ENCODE measurements around the gene DLG2.
"Not testable (repeated sequence)": the region's sequence is repeated elsewhere in the genome, so short reads cannot be mapped to it uniquely, and the experiment has no call there.

The DLG2 gene

GRCh38 chr11:83801799-83802198, 1825.3 kb downstream of the DLG2 start:
- DNase-seq (ENCODE audit: low spot score), result no peak

GRCh38 chr11:83793310-83793709, 1833.8 kb downstream of the DLG2 start:
- no peak for DNase-seq (ENCODE audit: low spot score)

DNA sequence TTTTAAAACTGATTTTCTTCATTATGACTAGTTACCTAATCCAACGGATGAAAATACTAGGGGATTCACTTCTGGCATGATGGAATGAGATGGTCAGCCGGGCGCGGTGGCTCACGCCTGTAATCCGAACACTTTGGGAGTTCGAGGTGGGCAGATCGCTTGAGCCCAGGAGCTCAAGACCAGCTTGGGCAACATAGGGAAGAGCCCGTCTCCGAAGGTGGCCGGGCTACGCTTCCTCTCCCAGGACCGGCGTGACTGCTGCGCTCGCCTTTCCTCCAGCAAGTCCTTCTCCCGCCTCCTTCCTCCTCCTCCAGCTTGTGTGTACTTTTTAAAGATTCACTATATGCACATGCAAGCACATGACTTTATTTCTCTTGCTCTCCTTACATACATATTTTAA, 1835.6 kb downstream of the DLG2 start:
- DNase-seq (ENCODE audit: low spot score), result no peak

DNA sequence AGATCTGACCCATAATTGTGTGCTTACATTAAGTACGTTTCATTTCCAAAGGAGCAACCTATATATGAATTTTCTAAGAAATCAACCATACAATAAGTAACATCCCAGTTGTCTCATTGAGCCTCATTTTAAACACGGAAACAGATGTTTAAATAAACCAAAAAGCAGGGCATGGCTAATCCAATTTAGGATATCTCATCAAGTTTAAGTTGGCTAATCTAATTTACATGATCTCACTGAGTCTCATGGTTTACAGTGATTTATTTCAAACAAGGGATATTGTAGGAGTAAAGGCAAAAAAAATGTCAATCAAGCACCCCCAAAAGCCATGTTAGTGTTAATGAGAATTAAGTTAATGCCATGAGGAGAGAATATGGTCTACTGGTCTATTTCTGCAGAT, 1841.2 kb downstream of the DLG2 start:
- DNase-seq (ENCODE audit: low spot score), result peak; percentile 87

GRCh38 chr11:83784419-83784818, 1842.7 kb downstream of the DLG2 start:
- DNase-seq (ENCODE audit: low spot score), result peak; percentile 80

DNA sequence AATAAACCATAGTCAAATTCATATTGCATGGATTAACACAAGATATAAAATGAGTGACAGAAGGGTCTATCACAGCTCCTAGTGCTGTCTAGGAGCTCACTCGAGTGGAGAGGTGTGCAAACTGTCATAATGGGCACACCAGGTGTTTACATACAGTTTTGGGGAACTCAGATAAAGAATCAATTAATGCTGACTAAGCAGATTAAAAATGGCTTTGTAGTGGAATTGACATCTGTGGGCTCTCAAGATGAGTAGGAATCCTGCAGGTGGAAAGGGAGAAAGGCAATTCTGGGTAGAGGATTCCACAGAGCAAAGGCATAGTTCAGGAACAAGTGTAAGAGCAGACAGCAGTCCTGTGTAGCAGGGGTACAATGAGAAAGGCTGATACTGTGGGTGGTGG, 1844.8 kb downstream of the DLG2 start:
- DNase-seq (ENCODE audit: low spot score), result no peak

GRCh38 chr11:83779876-83780275, 1847.3 kb downstream of the DLG2 start:
- DNase-seq (ENCODE audit: low spot score), result no peak

DNA sequence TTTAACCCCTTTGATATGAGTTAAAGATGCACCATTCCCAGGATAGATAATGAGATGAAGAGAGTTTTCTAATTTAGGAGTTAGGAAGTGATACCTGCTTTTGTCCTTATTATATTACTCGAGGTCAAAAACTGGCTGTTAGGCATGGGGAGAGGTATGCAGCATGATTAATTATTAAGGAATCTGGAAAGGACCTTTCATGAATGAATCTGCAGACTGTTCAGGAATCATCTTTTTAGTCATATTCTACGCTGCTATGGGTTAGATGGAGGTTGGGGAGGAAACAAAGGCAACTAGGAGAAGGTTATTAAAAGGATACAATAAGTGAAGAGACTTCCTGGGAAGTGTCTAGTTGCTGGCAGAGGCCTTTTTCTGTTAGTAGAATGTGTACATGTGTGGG, 1848.5 kb downstream of the DLG2 start:
- no peak for DNase-seq (ENCODE audit: low spot score)

- peak; percentile 61 for DNase-seq (ENCODE audit: low spot score)
Measured at GRCh38 chr11:83773950-83774880, 1852.9 kb downstream of the DLG2 start.

DNA sequence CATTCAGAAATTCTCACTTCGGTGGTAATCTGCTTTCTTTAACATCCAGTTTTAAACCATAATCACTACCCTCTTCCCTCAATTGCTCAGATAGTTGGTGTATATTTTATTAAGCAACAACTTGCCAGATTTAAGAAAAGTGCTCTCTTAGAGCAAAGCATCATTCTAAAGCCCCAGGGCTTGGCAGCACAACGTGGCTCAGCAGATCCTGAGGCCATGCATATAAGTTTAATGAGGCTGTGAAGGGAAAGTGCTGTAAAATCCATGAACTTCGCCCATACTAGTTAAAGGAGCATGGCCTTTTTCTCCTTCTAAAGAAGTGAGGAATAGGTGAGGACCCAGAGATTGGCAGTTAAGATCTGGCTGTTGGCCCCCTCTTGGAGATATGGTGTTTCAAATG, 1858.7 kb downstream of the DLG2 start:
- no peak for DNase-seq (ENCODE audit: low spot score)

DNA sequence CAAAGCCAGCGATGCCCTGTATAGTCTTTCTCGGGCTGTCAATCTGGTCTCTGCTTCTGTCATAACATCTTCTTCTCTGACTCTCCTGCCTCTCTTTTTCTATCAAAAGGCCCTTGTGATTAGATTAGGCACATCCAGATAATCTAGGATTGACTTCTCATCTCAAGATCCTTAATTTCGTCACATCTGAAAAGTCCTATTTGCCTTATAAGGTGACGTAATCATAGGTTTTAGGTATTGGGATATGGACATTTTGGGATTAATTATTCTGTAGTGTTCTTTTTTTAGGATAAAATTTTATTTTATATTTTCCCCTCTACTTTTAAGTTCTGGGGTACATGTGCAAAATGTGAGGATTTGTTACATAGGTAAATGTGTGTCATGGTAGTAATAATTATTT, 1860.2 kb downstream of the DLG2 start:
- DNase-seq (ENCODE audit: low spot score), result no peak

DNA sequence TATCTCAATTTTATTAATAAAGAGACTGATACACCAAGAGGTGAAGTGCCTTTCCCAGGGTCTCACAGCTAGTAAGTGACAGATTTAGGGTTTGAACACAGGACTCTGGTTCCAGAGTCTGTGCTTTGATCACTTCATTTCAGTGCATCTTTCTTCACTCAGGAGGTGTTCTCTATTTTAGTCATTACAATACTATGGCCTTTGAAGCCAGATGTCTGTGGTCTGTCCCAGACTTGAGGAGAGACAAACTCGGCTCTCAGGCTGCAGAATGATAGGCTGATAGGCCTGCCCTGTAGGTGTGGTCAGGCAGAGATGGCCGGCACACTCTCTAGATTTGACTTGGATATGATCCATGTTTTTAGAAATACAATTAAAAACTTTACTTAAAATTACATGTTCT, 1862.5 kb downstream of the DLG2 start:
- no peak for DNase-seq (ENCODE audit: low spot score)

DNA sequence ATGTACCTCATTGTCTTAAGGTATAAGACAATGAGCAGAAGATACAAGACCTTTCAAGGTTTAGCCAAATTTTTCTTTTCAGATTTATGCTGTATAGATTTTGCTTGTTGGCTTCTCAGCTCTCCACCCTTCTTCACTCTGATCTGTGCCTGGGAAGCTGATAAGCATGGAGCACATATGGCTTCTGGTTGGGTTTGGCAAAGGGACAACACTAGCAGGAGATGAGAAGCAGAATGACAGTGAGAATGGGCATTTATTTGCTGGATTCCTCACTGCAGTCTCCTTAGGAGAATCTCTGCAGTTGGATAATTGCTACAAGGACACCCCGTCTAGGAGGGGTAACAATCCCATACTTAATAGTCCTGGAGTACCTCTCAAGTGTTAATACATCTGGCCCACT, 1866.2 kb downstream of the DLG2 start:
- no peak for DNase-seq (ENCODE audit: low spot score)

- DNase-seq (ENCODE audit: low spot score), result no peak
Measured at GRCh38 chr11:83759148-83759547, 1868.0 kb downstream of the DLG2 start.

GRCh38 chr11:83751041-83751440, 1876.1 kb downstream of the DLG2 start:
- DNase-seq (ENCODE audit: low spot score), result no peak

DNA sequence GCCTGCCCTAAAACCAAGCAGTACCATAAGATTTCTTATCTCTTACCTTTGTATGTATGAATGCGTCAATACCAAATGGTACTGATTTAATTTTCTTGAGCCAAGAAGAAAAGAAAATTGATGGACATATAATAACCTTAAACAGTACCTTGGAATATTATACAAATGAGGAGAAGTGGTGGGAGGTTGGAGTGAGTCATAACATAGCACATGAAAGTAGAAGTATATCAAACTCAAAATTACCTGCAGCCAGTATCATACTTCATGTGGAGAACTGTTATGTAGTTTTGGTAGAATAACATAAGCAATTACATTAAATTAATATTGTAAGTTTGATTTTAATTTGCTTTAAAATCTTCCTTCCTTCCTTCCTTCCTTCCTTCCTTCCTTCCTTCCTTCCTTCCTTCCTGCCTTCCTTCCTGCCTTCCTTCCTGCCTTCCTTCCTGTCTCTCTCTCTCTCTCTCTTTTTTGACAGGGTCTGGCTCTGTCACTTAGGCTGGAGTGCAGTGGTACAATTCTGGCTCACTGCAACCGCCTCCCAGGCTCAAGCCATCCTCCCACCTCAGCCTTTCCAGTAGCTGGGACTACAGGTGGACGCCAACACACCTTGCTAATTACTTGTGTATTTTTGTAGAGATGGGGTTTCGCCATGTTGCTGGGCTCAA, 1880.1 kb downstream of the DLG2 start:
- DNase-seq (ENCODE audit: low spot score), result no peak

DNA sequence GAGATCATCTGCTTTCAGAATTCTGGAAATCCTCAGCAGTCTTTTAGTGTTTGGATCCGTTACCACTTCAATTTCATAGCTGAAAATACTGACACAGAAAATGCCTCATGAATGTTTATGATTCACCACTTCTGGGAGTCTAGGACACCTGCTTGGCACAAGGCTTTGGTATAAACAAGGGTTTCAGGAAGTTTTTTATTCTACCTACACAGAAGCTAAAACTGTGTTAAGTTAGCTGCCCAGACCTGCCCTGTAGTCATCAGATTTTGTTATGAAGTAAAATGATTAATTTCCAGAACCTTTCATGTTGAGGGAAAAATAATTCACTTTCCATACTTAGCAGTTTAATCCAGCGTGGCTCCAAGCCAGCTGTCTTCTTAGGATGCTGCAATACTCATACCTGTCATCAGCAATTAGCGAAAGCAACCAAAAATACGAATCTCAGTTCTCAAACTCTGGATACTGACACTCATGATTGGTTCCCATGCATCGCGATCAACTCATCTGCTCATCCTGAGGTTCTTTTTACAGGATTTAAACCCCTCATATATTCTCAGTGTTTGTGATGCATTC, 1882.4 kb downstream of the DLG2 start:
- no peak for DNase-seq (ENCODE audit: low spot score)

DNA sequence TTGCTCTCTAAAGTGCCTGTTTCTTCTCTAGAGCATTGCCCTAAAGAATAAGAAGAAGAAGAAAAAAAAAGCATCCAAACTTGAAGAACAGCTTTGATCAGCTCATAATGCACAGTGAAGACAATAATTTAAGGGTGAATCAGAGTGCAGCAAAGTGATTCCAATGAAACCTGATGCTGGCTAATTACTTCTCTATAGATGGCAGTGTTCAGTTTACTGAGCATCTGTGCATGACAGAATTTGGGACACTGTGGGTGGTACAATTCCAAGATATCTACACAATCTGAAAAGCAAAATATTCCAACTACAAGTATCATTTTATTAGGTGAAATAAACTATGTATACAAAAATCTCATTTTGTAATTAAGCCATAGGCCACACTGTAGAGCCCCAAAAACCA, 1890.5 kb downstream of the DLG2 start:
- DNase-seq (ENCODE audit: low spot score), result no peak

DNA sequence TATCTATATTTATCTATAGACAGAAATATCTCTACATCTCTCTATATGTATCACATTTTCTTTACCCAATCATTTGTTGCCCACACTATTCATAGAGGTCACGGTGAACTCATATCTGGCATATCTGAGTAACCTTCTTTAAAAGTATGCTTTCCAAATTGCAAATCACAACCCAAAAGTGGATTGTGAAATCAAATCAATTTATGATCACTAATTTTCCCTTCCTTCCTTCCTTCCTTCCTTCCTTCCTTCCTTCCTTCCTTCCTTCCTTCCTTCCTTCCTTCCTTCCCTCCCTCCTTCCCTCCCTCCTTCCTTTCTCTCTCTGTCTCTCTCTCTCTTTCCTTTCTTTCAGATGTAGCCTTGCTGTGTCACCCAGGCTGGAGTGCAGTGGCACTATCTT, 1893.0 kb downstream of the DLG2 start:
- no peak for DNase-seq (ENCODE audit: low spot score)

DNA sequence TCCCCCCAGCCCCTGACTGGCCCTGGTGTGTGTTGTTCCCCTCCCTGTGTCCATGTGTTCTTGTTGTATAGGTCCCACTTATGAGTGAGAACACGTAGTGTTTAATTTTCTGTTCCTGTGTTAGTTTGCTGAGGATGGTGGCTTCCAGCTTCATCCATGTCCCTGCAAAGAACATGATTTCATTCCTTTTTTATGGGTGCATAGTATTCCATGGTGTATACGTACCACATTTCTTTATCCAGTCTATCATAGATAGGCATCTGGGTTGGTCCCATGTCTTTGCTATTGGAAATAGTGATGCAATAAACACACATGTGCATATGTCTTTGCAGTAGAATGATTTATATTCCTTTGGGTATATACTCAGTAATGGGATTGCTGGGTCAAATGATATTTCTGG, 1895.9 kb downstream of the DLG2 start:
- DNase-seq (ENCODE audit: low spot score), result not testable (repeated sequence)

- DNase-seq (ENCODE audit: low spot score), result no peak
Measured at GRCh38 chr11:83728281-83728680, 1898.9 kb downstream of the DLG2 start.

- DNase-seq (ENCODE audit: low spot score), result no peak
Measured at GRCh38 chr11:83727251-83727650, 1899.9 kb downstream of the DLG2 start.

DNA sequence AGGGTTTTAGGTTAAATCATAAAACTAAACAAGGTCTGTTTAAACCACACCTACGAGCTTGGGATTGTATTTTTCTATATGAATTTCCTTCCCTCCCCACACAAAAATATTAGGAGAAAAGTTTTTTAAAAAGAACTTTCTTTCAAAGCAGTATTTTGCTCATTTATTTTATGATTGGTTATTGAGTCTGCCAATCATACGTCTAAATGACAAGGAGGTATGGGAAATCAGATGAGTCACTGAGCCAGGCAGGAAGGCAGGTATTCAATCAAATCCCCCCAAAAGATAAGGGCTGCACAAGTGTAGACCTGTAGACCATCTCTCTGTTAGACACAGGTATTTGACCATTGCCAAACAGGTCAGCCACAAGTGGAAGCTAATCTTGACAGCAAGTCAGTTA, 1900.8 kb downstream of the DLG2 start:
- no peak for DNase-seq (ENCODE audit: low spot score)

Measured in SK-N-DZ (cell line).